Kidney (tissue), 14 donors: ENCODE data around the gene SLC25A48. TPM values are rescaled to one million over a fixed set of nuclear protein-coding genes. Genes with fewer than 3 reads are reported as not detected.

Experiments used
- DNase-seq, 5 donors: peaks; one replicate each; pipeline ENCODE4 v3.0.0-alpha.2; 2013 to 2020
- FAIRE-seq: peaks from 2 replicates; lab custom pipeline; 2012; peaks lifted over from hg19 to GRCh38; lab: Jason Lieb, UNC
- H3K27ac ChIP-seq, 2 donors: one replicate each; pipeline ENCODE4 v1.7.0; 2013; ENCODE audit warnings: low read depth in 2 of 2, low read length in 2 of 2, inconsistent platforms in 1 of 2
- H3K27me3 ChIP-seq: one replicate; pipeline ENCODE4 v1.7.1; 2013; ENCODE audit warnings: low read length, inconsistent platforms; ENCODE audit not compliant: control insufficient read depth, insufficient read depth
- H3K36me3 ChIP-seq, 3 donors: one replicate each; pipeline versions ENCODE4 v1.7.0 to v1.7.1; 2013; ENCODE audit warnings: low read length in 3 of 3, control low read depth in 1 of 3, inconsistent platforms in 1 of 3; ENCODE audit not compliant: insufficient read depth in 3 of 3, control insufficient read depth in 2 of 3
- H3K4me1 ChIP-seq, 3 donors: one replicate each; pipeline versions ENCODE4 v1.7.0 to v1.7.1; 2013; ENCODE audit warnings: low read length in 3 of 3, inconsistent platforms in 1 of 3, low read depth in 1 of 3; ENCODE audit not compliant: control insufficient read depth in 2 of 3, insufficient read depth in 2 of 3
- H3K4me3 ChIP-seq, 3 donors: one replicate each; pipeline versions ENCODE4 v1.7.0 to v1.8.1; 2013; ENCODE audit warnings: low read length in 3 of 3, control low read depth in 1 of 3, inconsistent platforms in 1 of 3
- H3K9ac ChIP-seq, 3 donors: one replicate each; pipeline versions ENCODE4 v1.7.0 to v1.7.1; 2013; ENCODE audit warnings: low read length in 3 of 3, control low read depth in 1 of 3, inconsistent platforms in 1 of 3
- H3K9me3 ChIP-seq, 3 donors: one replicate each; pipeline versions ENCODE4 v1.7.0 to v1.7.1; 2013; ENCODE audit warnings: low read length in 3 of 3, control low read depth in 1 of 3, inconsistent platforms in 1 of 3; ENCODE audit not compliant: control insufficient read depth in 2 of 3, insufficient read depth in 1 of 3
- CTCF ChIP-seq: IDR thresholded peaks from 3 replicates; pipeline ENCODE4 v1.5.1; 2012; ENCODE audit warnings: mild to moderate bottlenecking, moderate library complexity, borderline replicate concordance; ENCODE audit not compliant: insufficient read depth; ENCODE audit errors: extremely low read depth
- intact Hi-C: fragments of 100-400 bp; cut with DNase I; formaldehyde crosslinking; loops from one replicate; pipeline ENCODE4 v1.11.1; 2022
- polyA plus RNA-seq: library from polyadenylated mRNA; stranded (reverse); fragments of 350-450 nt; fragmentation: Illumina TruSeq; extraction: RNeasy Lipid Tissue Mini Kit (QIAGEN cat#74804); gene quantifications from one replicate; pipeline ENCODE4 v1.2.3, GENCODE V29; 2014; ENCODE audit warnings: low read depth, low replicate concordance; ENCODE audit not compliant: insufficient read depth
- total RNA-seq: library from RNA; stranded (reverse); fragmentation: NEBNext Ultra II Directional; extraction: Animal tissue kit (Norgen Biotek cat#: 25700); gene quantifications from one replicate; pipeline ENCODE4 v1.2.1, GENCODE V29; 2021
- donor health status: control.
- donor health status: control.
- donor health status: control.
- donor health status: control.
- donor health status: control.
- donor health status: DM: yes; HTN: yes; CAD: no.
- donor health status: Normal renal cell carcinoma (clear cell type).

SLC25A48 gene
- total and polyA plus RNA-seq, 2 donors from 2014 or later, result 1.7 to 10.4 TPM

- H3K9ac ChIP-seq, result no peak overlapping the region
- TF ChIP-seq CTCF, result no peak
- H3K36me3 ChIP-seq, result no peaks in the 10 kb centered on the region
Observed at GRCh38 chr5:135930029-135930948, 95.8 kb downstream of the SLC25A48 start.

GRCh38 chr5:135930949-135931295, 96.5 kb downstream of the SLC25A48 start:
- no peak for FAIRE-seq

More at GRCh38 chr5:135930029-135930948, 95.8 kb downstream of the SLC25A48 start:
- H3K4me1 ChIP-seq, result no peaks in the 10 kb centered on the region
- no peak overlapping the region for H3K27ac ChIP-seq
- DNase-seq (peak; percentile 70 to 89 (median 87)), FAIRE-seq (no peak)
- H3K4me3 ChIP-seq, result peak overlapping the region in 2 of 3 donors; percentile 54 to 59
- H3K9me3 ChIP-seq, result no peaks in the 10 kb centered on the region
- intact Hi-C loops, result no loop called here
- H3K27me3 ChIP-seq, result peaks cover 3% of the 10 kb centered on the region

GRCh38 chr5:135934939-135935338, 100.5 kb downstream of the SLC25A48 start:
- TF ChIP-seq CTCF, result no peak
- DNase-seq (peak in 2 of 5 donors; percentile 48 to 70), FAIRE-seq (peak; percentile 3)
- H3K4me3 ChIP-seq, result no peak overlapping the region
- H3K36me3 ChIP-seq, result no peaks in the 10 kb centered on the region
- H3K4me1 ChIP-seq, result no peaks in the 10 kb centered on the region
- no peak overlapping the region for H3K27ac ChIP-seq
- H3K9me3 ChIP-seq, result no peaks in the 10 kb centered on the region
- peaks cover 2% of the 10 kb centered on the region for H3K27me3 ChIP-seq
- intact Hi-C loops, result no loop called here
- no peak overlapping the region for H3K9ac ChIP-seq

More at GRCh38 chr5:135930949-135931295, 96.5 kb downstream of the SLC25A48 start:
- H3K27me3 ChIP-seq, result peaks cover 2% of the 10 kb centered on the region
- no peaks in the 10 kb centered on the region for H3K9me3 ChIP-seq
- peak overlapping the region in 2 of 3 donors; percentile 54 to 59 for H3K4me3 ChIP-seq
- H3K9ac ChIP-seq, result no peak overlapping the region
- no peak overlapping the region for H3K27ac ChIP-seq
- TF ChIP-seq CTCF, result no peak
- peak in 4 of 5 donors; percentile 28 to 55 (median 44) for DNase-seq
- no peaks in the 10 kb centered on the region for H3K36me3 ChIP-seq
- no peaks in the 10 kb centered on the region for H3K4me1 ChIP-seq
- intact Hi-C loops, result no loop called here
